Femur (tissue), 1 donor: Measurements from ENCODE around the gene KANK2.

ENCODE experiments used
- DNase-seq: peaks from one replicate; pipeline ENCODE4 v3.0.0-alpha.2; 2017

Gene KANK2

DNA sequence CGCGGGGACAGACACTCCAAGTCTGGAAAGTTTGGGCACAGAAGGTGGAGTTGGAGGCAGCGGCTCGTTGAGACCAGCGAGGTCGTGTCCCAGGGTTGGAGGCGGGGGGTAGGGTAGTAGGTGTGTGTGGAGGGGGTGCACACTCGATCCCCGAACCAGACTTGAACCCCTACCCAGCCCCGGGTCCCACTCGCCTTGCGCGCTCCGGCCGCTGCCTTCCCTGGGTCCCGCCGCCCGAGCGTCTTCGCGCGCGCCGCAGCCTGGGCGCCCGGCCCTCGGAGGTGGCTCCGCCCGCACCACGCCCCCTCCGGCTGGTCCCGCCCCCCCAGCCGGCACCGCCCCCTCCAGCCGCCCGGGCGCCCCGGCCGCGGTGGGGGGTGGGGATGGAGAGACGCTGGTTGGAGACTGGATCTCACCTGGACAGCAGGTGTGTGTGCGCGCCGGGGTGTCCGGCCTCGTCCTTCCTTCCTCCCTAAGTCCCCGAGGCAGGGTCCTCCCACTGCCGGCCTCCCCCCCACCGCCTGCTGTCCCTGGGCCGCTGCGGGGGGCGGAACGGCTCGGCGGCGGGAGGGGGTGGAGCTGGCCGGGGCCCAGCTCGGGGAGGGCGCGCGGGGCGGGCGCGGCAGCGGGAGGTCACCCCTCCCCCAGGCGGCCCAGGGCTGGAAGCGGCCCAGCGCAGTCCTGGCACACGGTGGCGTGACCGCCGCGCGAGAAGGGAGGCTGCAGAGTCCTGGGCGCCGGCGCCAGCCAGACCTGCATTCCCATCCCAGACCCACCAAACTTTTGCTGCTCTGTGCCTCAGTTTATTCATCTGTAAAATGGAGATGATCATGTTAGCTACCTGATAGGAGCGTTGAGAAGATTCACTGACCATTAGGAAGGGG, at the start of gene KANK2:
KANK2 (minus strand) TSS at position 255 of the 884 bp plus-strand sequence. CDS start 3,034 bp downstream, outside the sequence.
- DNase-seq: peak; percentile 91

DNA sequence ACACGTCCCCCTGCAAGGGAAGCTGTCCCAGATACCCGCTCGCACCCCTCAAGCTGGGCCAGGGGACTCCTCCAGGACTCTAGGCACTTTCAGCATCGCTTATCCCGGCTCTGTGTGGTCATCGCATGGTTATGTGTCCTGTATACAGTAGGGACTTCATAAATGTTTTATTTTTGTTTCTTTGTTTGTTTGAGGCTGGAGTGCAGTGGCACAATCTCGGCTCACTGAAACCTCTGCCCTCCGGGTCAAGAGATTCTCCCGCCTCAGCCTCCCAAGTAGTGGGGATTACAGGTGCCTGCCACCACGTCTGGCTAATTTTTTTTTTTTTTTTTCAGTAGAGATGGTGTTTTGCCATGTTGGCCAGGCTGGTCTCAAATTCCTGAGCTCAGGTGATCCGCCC, 49.6 kb upstream of the KANK2 start:
- DNase-seq: no peak

DNA sequence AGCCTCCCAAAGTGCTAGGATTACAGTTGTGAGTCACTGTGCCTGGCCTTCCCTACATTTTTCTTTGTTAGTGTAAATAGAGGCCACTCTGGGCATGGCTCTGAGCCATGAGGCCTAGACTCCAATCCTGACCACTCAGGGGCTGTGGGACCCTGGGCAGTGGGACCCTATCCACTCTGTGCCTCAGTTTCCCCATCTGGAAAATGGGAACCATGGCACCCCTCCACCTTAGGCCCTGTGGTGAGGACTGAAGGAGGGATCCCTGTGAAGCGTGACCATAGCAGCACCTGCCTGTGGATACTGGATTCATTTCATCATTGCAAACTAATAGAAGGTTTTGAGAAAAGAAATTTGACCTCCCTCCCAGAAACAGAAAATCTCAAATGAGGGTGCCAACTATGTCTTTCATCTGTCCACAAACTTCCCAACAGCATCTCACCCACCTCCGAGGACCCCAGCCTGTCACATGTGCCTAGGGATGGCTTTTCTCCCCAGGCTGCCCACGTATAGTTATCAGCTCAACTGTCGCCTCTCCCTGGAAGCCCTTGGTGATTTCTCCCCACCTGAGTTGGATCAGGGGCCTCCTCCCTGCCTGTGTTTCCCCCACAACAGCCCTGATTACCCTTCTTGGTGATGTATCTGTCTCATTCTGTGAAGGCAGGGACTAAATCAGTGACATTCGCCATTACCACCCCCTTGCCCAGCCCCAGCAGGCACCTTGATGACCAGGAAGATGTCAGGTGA, 47.7 kb upstream of the KANK2 start:
- DNase-seq: no peak

DNA sequence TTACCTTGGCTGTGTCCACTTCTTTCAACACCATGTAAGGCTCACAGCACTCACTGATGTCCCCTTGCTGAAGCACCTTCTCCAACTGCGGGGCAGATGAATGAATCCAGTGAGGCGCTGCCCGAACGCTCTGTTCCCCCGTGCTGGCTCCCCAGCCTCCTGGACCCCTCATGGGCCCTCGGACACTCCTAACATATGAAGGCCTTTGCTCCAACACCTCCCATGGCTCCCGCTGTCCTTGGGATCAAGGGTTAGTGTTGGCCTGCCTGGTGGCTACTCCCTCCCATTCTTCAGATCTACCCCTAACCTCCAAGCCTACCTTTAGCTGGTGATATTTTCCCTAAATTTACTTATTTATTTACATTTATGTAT, 46.4 kb upstream of the KANK2 start:
- no peak for DNase-seq

DNA sequence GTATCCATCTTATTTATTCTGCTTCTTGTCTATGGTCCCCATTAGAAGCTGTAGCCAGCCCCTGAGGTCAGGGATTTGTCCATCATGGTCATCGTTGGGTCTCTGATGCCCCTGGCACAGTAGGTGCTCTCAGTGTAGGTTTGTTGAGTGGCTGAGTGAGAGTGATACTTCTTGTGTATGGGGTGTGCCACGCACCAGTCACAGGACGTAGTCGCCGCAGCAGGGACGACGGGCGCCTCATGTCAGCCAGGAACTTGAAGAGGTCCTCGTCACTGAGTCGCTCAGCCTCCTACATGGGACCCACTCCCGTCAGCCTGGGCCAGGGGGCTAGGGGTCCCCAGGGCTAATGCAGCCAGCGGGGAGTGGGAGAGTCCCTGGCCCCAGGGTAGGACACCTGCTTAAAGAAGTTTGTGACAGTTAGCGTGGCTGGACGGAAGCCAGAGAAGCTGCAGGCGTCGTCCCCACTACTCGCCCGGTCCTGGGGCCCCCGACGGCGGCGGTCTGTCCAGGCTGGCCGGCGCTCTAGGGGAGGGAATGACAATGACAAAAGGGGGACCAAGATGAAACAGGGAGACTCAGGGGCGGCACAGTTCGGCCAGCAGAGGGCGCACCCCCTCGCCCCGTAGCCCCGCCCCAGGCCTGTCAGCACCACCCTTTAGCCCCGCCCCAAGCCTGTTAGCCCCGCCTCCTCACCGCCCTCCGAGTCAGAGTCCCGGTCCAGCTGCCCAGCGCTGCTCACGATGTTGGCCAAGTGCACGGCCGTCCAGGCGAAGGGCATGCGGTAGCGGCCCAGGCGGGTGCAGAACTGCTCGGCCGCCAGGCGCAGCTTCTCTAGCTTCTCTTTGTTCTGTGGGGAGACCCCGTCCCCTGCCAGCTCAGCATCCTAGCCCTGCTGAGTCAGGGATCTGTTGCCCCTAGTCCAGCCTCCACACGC, 45.8 kb upstream of the KANK2 start:
- peak; percentile 92 for DNase-seq

DNA sequence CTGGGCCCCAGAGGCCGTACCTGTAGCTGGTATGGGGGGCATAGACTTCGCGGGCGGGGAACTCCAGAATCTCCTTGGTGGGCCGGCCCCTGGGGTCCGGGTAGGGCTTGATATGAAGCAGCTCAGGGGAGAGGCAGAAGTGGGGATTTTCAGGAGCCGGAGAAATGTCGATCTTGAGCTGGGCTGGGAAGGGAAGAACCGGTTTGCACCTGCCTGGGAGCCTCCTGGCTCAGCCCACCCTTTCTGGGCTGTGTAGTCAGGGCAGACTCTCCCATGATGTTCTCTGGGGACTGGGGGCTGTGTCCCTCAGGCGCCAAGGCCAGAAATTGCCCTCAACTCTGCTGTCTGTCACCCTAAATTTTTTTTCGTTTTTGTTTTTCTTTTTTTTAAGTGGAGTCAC, 44.7 kb upstream of the KANK2 start:
- no peak for DNase-seq

DNA sequence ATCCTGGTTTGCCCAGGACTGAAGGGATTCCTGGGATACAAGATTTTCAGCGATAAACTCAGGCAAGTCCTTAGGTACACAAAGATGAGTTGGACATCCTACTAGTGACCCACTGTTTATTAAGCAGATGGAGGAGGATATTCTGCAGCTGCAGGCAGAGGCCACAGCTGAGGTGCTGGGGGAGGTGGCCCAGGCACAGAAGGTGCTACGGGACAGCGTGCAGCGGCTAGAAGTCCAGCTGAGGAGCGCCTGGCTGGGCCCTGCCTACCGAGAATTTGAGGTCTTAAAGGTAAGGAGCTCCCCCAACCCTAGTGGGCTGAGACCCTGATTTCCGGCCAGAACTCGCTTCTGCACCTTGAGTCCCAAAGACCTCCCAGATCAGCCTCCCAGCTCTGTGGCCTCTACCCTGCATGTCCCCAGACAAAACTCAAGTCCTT, 42.7 kb upstream of the KANK2 start:
- DNase-seq: no peak

DNA sequence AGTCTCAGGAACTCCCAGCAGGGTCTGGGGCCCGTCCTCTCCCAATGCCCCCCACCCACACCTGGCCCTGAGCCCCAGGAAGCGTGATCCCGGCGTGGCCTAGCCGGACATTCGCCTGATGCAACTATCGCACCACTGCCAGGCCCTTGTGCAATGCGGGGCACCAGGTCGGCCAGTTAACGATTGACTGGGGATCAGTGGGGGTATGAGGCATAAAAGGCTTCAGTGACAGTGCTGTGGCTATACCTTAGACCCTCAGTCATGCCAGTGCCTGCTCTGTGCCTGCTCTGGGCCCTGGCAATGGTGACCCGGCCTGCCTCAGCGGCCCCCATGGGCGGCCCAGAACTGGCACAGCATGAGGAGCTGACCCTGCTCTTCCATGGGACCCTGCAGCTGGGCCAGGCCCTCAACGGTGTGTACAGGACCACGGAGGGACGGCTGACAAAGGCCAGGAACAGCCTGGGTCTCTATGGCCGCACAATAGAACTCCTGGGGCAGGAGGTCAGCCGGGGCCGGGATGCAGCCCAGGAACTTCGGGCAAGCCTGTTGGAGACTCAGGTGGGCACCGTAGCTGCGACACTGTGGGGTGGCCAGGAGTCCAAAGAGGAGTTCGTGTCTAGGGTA, 42.1 kb upstream of the KANK2 start, which contains the start of gene ANGPTL8:
ANGPTL8 (plus strand) TSS at position 243 of the 624 bp plus-strand sequence; CDS start at position 262, 19 bp downstream.
- DNase-seq: no peak

DNA sequence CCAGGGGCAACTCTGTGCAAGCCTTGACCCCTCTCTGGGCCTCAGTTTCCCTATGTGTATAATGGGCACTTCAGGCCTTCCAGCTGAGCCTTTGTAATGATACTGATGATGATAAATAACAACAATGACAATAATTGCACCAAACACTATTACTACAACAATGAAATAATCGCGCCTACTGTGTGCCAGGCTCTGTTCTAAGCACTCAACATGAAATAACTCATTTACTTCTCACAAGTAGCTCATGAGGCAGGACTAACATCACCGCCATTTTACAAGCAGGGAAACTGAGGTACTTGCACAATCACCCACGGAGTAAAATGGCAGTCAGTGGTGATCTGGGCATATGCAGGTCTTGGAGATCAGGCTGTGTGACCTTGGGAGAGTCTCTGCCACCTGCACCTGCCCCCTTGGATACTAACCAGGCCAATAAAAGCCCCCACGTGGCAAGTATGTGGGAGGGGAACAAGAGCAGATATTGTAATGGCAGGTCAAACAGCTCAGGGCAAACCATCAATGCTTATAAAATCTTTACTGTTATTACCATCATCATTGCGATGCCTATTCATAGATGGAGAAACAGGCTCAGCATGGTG, 41.5 kb upstream of the KANK2 start:
- no peak for DNase-seq

DNA sequence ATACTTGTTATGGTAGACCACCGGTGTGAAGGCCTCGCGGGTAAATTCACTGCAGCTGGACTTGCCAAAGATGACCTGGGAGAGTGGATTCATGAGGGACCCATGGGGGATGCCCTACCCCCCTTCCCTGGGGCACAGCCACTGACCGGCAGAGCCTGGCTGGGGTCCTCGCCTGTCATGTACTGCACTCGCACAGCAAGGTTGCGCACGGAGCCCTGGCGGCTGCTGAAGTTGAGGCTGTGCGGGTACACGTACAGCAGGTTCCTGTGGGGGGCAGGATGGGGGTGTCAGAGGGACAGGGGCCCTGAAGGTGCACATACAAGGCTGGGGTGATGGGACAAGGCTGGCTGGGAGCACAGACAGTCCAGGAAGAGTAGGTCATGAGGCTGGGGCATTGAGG, 40.7 kb upstream of the KANK2 start:
- no peak for DNase-seq

DNA sequence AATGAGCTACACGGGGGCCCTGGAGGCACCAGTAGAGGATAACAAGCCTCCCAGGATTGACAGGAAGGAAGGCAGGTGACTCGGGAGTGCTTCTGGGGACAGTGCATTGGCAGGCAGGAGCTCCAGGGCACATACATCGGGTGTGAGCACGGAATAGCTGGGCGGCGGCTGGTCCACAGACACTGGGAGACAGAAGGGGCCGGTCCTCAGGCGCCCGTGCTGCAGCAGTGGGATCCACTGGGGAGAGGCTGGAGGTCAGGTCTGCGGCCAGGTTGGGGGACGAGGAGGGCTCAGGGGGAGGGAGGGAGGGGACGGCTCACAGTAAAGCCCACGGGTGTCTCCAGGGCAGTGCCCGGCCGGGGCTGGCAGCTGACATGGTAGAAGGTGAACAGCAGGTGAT, 40.0 kb upstream of the KANK2 start:
- no peak for DNase-seq

DNA sequence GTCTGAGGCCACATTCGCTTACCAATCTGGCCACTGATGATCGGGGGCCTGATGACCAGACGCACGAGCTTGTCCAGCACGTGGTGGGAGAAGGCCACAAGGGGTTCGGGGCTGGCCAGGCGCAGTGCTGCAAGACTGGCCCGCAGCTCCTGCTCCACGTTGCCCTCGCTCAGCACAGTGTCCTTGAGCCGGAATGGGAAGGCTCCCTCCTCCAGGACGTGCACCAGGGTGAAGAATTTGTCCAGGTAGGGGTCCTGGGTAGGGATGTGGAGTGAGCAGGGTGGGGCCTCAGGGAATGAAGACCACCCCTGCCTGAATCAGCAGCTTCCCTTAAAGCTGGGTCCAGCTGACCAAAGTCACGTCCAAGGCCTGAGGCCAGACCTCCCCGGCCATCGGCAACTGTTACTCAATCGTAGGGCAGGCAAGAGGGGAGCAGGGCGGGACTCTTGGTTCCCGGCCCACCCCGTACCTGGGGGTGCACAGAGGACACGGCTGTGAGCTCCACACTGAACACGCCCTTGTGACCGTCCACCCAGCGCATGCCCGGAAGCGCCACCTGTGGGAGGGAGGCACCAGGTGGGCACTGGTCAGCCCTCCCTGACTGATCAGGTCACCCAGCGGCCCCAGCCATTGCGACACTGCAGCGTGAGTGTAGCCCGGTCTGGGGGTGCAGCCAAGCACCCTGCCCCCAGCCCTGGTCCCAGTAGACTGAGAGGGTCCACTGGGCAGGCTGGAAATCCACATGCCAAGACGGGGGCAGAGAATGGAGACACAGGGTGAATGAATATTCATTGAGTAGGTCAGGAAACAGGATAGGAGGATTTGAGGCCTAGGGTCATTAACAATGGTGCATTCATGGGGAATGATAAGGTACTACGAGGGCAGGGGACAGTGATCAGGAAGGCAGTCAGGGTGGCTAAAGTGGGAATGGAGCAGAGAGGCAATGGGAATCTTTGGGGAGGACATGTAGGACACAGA, 39.3 kb upstream of the KANK2 start:
- no peak for DNase-seq

DNA sequence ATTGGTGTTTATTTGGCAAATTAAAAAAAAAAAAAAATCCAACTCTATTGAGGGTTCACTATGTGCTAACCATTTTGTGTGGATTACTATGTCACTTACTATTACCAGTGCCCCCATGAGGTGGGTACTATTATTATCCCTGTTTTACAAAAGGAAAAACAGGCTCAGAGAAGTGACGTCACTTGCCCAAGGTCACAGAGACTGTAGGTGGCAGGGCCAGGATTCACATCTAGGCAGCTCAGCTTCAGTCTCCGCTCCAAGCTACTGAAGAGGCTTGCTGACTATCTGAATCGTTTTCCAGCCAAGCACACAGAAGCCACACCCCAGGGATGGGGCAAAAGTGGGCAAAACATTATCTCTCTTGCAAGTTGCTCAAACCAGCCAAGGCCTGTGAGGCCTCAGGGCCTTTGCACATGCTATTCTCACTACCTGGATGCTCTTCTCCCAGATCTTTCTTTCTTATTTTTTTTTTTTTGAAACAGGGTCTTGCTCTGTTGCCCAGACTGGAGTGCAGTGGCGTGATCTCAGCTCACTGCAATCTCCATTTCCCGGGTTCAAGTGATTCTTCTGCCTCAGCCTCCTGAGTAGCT, 37.2 kb upstream of the KANK2 start:
- DNase-seq: no peak

DNA sequence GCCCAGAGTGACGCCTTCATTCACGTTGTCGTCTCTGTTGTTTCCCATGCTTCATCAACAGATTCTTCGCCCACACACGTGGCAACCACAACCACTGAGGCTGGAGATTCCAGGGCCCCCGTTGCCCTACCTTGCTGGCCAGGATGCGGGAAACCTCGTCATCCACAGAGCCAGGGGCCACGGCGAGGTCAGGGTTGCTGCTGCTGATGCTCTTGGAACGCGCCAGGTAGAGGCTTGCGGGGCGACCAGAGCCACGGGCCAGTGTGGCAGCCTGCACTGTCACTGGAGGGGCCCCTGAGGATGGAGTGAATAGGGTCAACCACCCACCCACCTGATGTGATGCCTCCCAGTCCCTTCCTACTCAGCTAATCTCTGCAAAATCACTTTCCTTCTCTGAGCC, 35.7 kb upstream of the KANK2 start:
- no peak for DNase-seq

DNA sequence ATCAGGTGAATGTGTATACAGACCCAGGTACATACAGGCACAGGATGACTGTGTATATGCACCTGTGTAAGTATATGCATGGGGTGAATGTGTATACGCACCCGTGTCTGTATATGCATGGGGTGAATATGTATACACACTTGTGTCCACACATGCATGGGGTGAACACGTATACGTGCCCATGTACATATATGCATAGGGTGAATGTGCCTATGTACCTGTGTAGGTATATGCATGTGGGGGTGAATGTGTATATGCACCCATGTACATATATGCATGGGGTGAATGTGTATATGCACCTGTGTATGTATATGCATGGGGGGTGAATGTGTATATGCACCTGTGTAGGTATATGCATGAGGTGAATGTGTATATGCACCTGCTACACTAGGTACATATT, 35.2 kb upstream of the KANK2 start:
- DNase-seq: no peak

DNA sequence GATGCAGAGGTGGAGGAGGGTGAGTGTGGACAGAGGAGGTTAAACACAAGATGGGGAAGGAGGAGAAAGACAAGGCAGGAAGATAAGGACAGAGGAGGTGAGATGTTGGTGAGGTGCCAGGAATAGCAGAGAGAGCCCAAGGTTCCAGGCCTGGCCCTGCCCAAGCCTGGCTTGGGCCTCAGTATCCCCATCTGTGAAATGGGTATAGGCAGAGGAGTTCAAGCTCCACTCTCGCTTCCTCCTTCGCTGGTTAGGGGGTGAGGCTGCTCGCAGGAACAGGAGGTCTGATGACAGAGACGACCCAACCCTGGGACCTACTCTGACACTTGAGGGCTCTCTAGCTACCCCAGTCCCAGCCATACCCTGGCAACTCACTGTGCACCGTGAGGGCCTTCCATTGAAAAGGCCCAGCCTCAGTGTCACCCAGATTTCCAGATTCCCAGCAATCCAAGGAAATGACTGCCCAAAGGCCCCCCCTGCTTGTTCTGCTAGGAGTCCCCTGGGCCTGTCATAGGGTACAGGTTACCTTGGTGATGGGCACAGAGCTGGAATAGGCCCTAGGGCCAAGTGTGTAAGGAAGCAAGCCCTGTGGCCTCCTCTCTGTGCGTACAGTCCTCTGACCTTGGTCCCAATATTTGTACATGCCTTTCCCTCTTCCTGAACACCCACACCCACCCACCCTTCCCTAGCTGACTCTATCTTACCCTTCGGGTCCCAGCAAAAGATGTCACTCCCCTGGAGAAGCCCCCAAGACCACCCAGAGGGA, 33.5 kb upstream of the KANK2 start:
- DNase-seq: no peak

DNA sequence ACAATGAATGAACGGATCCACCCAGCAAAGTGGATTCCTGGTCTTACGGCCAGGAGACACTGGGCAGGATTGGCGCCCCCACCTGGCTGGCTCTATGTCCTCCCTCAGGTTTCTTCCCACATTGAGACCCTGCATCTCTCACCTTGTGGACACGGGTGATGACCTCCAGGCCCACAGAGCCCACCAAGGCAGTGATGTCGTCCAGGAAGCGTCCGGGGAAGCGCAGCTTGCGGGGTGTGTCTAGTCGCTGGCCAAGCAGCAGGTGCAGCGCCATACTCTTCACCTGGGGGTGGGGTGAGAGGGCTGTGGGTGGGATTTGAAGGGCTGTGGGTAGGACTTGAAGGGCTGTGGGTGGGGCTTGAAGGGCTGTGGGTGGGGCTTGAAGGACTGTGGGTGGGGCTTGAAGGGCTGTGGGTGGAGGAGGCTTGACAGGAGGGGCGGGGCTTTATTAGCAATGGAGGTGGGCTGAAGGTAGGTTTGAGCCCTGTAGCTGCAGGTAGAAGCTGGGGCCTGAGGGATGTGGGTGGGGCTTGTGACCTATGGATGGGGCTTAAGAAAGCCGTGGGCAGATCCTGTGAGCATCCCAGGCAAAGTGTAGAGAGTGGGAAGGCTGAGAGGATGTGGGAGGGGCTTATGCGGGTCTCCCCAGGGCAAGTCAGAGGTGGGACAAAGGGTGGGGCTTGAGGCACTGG, 30.0 kb upstream of the KANK2 start:
- DNase-seq: no peak

DNA sequence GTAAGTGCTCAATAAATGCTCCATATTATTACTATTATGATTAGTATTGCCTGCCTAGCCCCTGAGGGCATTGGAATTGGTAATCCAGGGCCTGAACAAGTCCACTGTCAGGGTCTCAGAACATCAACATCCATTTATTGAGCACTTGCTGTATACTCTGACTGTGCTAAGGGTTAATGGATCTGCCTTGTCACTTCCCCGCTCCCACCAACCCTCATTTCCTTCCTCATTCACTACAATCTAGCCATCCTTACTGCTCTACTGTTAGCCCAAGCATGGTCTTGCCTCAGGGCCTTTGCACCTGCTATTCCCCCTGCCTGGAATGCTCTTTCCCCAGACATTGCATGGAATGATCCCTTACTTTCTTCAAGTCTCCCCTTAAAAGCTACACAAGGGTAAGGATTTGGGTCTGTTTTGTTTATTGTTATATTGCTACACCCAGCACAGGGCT, 29.4 kb upstream of the KANK2 start:
- DNase-seq: no peak

DNA sequence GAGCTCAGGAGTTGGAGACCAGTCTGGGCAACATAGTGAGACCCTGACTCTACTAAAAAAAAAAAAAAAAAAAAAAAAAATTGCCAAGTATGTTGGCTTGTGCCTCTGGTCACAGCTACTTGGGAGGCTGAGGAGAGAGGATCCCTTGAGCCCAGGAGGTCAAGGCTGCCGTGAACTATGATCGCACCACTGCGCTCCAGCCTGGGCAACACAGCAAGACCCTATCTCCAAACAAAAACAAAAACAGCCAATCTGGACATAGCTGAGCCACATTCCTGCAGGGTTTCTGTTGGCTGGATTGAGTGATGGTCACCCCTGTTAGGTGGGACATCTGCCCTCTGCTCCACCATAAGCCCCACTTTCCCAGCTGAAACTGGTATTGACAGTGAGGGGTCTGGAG, 28.5 kb upstream of the KANK2 start:
- no peak for DNase-seq
